ENCODE measurements around the gene NUP210. TPM values are rescaled to one million over a fixed set of nuclear protein-coding genes. Genes with fewer than 3 reads are reported as not detected.

Gene NUP210
- total RNA-seq, 3 donors from 2014 or later (not counting 1 experiment from before 2014, with no cell fraction given) = 156 to 194 (median 179) TPM

- 95% methylated on average over 3 of the region's 3 CpGs for WGBS (ENCODE audit: insufficient coverage)
- no peak overlapping the region for H3K4me3 Mint-ChIP-seq
- no peaks in the 10 kb centered on the region for H3K9me3 Mint-ChIP-seq
- peak overlapping the region in 1 of 2 donors; percentile 51 for H3K27ac Mint-ChIP-seq
- H3K27ac ChIP-seq (ENCODE audit: low read length) = no peak overlapping the region
- no peak for TF ChIP-seq CTCF (IDR thresholded peaks at IDR 0.05)
- no peaks in the 10 kb centered on the region for H3K9me3 ChIP-seq (ENCODE audit: control insufficient read depth, insufficient read depth, low read length)
- peaks cover 0 to 10% of the 10 kb centered on the region in 2 donors for H3K4me1 Mint-ChIP-seq
- H3K4me3 ChIP-seq (ENCODE audit: low read length) = no peak overlapping the region
- no peaks in the 10 kb centered on the region for H3K27me3 ChIP-seq (ENCODE audit: control insufficient read depth, insufficient read depth, low read length)
- ATAC-seq (no peak), DNase-seq (no peak)
- peaks cover 81% of the 10 kb centered on the region for H3K36me3 ChIP-seq (ENCODE audit: control insufficient read depth, insufficient read depth, low read length)
- no peaks in the 10 kb centered on the region for H3K27me3 Mint-ChIP-seq (ENCODE audit: low read depth in 2 of 2)
- intact Hi-C loops (cut with micrococcal nuclease) = no loop called here
- H3K36me3 Mint-ChIP-seq = no peaks in the 10 kb centered on the region
- no peaks in the 10 kb centered on the region for H3K4me1 ChIP-seq (ENCODE audit: control insufficient read depth, insufficient read depth, low read length)
Measured at GRCh38 chr3:13370055-13370454, 50.1 kb downstream of the NUP210 start.

GRCh38 chr3:13368834-13369233 lies 51.3 kb downstream of the NUP210 start:
- no peak for DNase-seq
- Mint-ChIP-seq H3K4me3 (no peak overlapping the region), H3K27me3 (ENCODE audit: low read depth in 2 of 2) (no peaks in the 10 kb centered on the region), H3K27ac (no peak overlapping the region), H3K9me3 (no peaks in the 10 kb centered on the region), H3K4me1 (peaks cover 0 to 11% of the 10 kb centered on the region in 2 donors), H3K36me3 (peaks cover 4% of the 10 kb centered on the region)
- no peaks in the 10 kb centered on the region for H3K4me1 ChIP-seq (ENCODE audit: control insufficient read depth, insufficient read depth, low read length)
- H3K27me3 ChIP-seq (ENCODE audit: control insufficient read depth, insufficient read depth, low read length) = no peaks in the 10 kb centered on the region
- no peak overlapping the region for H3K27ac ChIP-seq (ENCODE audit: low read length)
- TF ChIP-seq CTCF (IDR thresholded peaks at IDR 0.05) = no peak
- intact Hi-C loops (cut with micrococcal nuclease) = no loop called here
- no peak for ATAC-seq
- peaks cover 80% of the 10 kb centered on the region for H3K36me3 ChIP-seq (ENCODE audit: control insufficient read depth, insufficient read depth, low read length)
- no peak overlapping the region for H3K4me3 ChIP-seq (ENCODE audit: low read length)
- WGBS (ENCODE audit: insufficient coverage) = 93% methylated on average over 6 of the region's 6 CpGs
- H3K9me3 ChIP-seq (ENCODE audit: control insufficient read depth, insufficient read depth, low read length) = no peaks in the 10 kb centered on the region

GRCh38 chr3:13367728-13368127 lies 52.4 kb downstream of the NUP210 start:
- Mint-ChIP-seq H3K4me3 (no peak overlapping the region), H3K4me1 (peaks cover 0 to 23% of the 10 kb centered on the region in 2 donors), H3K27me3 (ENCODE audit: low read depth in 2 of 2) (no peaks in the 10 kb centered on the region), H3K27ac (no peak overlapping the region), H3K36me3 (peaks cover 15% of the 10 kb centered on the region), H3K9me3 (no peaks in the 10 kb centered on the region)
- Histone ChIP-seq H3K4me1 (ENCODE audit: control insufficient read depth, insufficient read depth, low read length) (no peaks in the 10 kb centered on the region), H3K27me3 (ENCODE audit: control insufficient read depth, insufficient read depth, low read length) (no peaks in the 10 kb centered on the region), H3K36me3 (ENCODE audit: control insufficient read depth, insufficient read depth, low read length) (peaks cover 78% of the 10 kb centered on the region), H3K9me3 (ENCODE audit: control insufficient read depth, insufficient read depth, low read length) (no peaks in the 10 kb centered on the region), H3K4me3 (ENCODE audit: low read length) (no peak overlapping the region), H3K27ac (ENCODE audit: low read length) (no peak overlapping the region)
- DNase-seq = no peak
- no peak for TF ChIP-seq CTCF (IDR thresholded peaks at IDR 0.05)
- intact Hi-C loops (cut with micrococcal nuclease) = no loop called here
- WGBS (ENCODE audit: insufficient coverage) = 74% methylated on average over 7 of the region's 7 CpGs
- no peak for ATAC-seq

Measured in natural killer cell (primary cell).